WTC11 (cell line): ENCODE measurements around the gene ZCWPW1. TPM values are rescaled to one million over a fixed set of nuclear protein-coding genes. Genes with fewer than 3 reads are reported as not detected.

Experiments
- ATAC-seq: fragments of 200-7000 bp; cut with Tn5 transposase; 2 replicates; pipeline ENCODE4 v1.10.0; 2021; ENCODE audit warnings: mild to moderate bottlenecking, moderate library complexity
- CTCF ChIA-PET: fragments of 300-600 bp; sonication (Branson Sonifier 250); formaldehyde crosslinking; loops from one replicate; lab custom pipeline; 2021; ENCODE audit warnings: antibody characterized with exemption; lab: Charles Lee
- POLR2A ChIA-PET: fragments of 350-600 bp; sonication (Branson Sonifier 250); formaldehyde crosslinking; loops from one replicate; lab custom pipeline; 2021; ENCODE audit warnings: antibody characterized with exemption; lab: Charles Lee
- DNase-seq: peaks from one replicate; pipeline ENCODE4 v3.0.0; 2021; ENCODE audit warnings: low spot score
- H3K27ac Mint-ChIP-seq: 2 replicates; pipeline ENCODE4 v1.8.0; 2021; ENCODE audit warnings: mixed read lengths
- H3K27me3 Mint-ChIP-seq: 2 replicates; pipeline ENCODE4 v1.8.0; 2021; ENCODE audit warnings: low read depth, mild to moderate bottlenecking, moderate library complexity, mixed read lengths
- H3K36me3 Mint-ChIP-seq: 2 replicates; pipeline ENCODE4 v1.8.0; 2021; ENCODE audit warnings: mixed read lengths
- H3K4me1 Mint-ChIP-seq: 2 replicates; pipeline ENCODE4 v1.8.0; 2022; ENCODE audit warnings: mixed read lengths
- H3K4me3 Mint-ChIP-seq: 2 replicates; pipeline ENCODE4 v1.8.0; 2021; ENCODE audit warnings: mild to moderate bottlenecking, moderate library complexity, mixed read lengths
- H3K9me3 Mint-ChIP-seq: 2 replicates; pipeline ENCODE4 v1.8.0; 2021; ENCODE audit warnings: mixed read lengths
- ATF1 ChIP-seq: sonication (generic); formaldehyde crosslinking; IDR thresholded peaks from 2 replicates; pipeline ENCODE4 v1.8.1; 2023; ENCODE audit warnings: mild to moderate bottlenecking, moderate library complexity, missing genetic modification reagents
- EMX1 ChIP-seq: fragments of 250-450 bp; sonication (Bioruptor Pico); IDR thresholded peaks from 2 replicates; pipeline ENCODE4 v1.8.0; 2021; ENCODE audit warnings: mild to moderate bottlenecking
- FOXJ3 ChIP-seq: sonication (generic); formaldehyde crosslinking; IDR thresholded peaks from 2 replicates; pipeline ENCODE4 v1.9.0; 2021; ENCODE audit warnings: missing genetic modification reagents, mild to moderate bottlenecking, borderline replicate concordance
- GTF2I ChIP-seq: fragments of 250-450 bp; sonication (Bioruptor Pico); conservative IDR thresholded peaks from 2 replicates; pipeline ENCODE4 v1.4.0; 2021; ENCODE audit warnings: mild to moderate bottlenecking
- MXD4 ChIP-seq: fragments of 250-450 bp; sonication (Bioruptor Pico); IDR thresholded peaks from 2 replicates; pipeline ENCODE4 v1.8.0; 2021; ENCODE audit warnings: mild to moderate bottlenecking, moderate library complexity, borderline replicate concordance
- SMAD3 ChIP-seq: sonication (generic); formaldehyde crosslinking; IDR thresholded peaks from 2 replicates; pipeline ENCODE4 v1.8.0; 2022; ENCODE audit warnings: missing genetic modification reagents, mild to moderate bottlenecking, borderline replicate concordance
- TEAD4 ChIP-seq: sonication (generic); formaldehyde crosslinking; IDR thresholded peaks from 2 replicates; pipeline ENCODE4 v1.8.0; 2022; ENCODE audit warnings: mild to moderate bottlenecking, missing genetic modification reagents
- ZNF263 ChIP-seq: sonication (generic); formaldehyde crosslinking; IDR thresholded peaks from 2 replicates; pipeline ENCODE4 v1.8.1; 2022; ENCODE audit warnings: low read depth, mild to moderate bottlenecking, moderate library complexity, missing genetic modification reagents
- ZNF317 ChIP-seq: sonication (generic); formaldehyde crosslinking; IDR thresholded peaks from 2 replicates; pipeline ENCODE4 v1.8.1; 2023; ENCODE audit warnings: low read depth, mild to moderate bottlenecking, moderate library complexity, missing genetic modification reagents, borderline replicate concordance
- ZNF416 ChIP-seq: fragments of 250-450 bp; sonication (Bioruptor Pico); IDR thresholded peaks from 2 replicates; pipeline ENCODE4 v1.9.0; 2021; ENCODE audit warnings: mild to moderate bottlenecking, inconsistent platforms
- ZNF671 ChIP-seq: fragments of 250-450 bp; sonication (Bioruptor Pico); IDR thresholded peaks from 2 replicates; pipeline ENCODE4 v1.8.0; 2021; ENCODE audit warnings: mild to moderate bottlenecking
- total RNA-seq: library from RNA; stranded (reverse); gene quantifications from 3 replicates; pipeline ENCODE4 v1.2.3, GENCODE V29; 2021
- TF ChIP-seq, protein P1 (sequence below): sonication (generic); formaldehyde crosslinking; IDR thresholded peaks from 2 replicates; pipeline ENCODE4 v1.8.0; 2022; ENCODE audit warnings: mild to moderate bottlenecking, missing genetic modification reagents
- TF ChIP-seq, protein P2 (sequence below): fragments of 200-600 bp; IDR thresholded peaks from 2 replicates; pipeline ENCODE4 v1.8.0; 2022; ENCODE audit warnings: antibody characterized with exemption
- TF ChIP-seq, protein P3 (sequence below): fragments of 250-450 bp; sonication (Bioruptor Pico); IDR thresholded peaks from 2 replicates; pipeline ENCODE4 v1.9.0; 2021; ENCODE audit warnings: mild to moderate bottlenecking
- TF ChIP-seq, protein P4 (sequence below): sonication (generic); formaldehyde crosslinking; IDR thresholded peaks from 2 replicates; pipeline ENCODE4 v1.8.0; 2022; ENCODE audit warnings: mild to moderate bottlenecking, missing genetic modification reagents
- TF ChIP-seq, protein P5 (sequence below): sonication (generic); formaldehyde crosslinking; IDR thresholded peaks from 2 replicates; pipeline ENCODE4 v1.8.1; 2022; ENCODE audit warnings: missing genetic modification reagents, borderline replicate concordance
- TF ChIP-seq, protein P6 (sequence below): sonication (generic); formaldehyde crosslinking; conservative IDR thresholded peaks from 2 replicates; pipeline ENCODE4 v1.8.1; 2022; ENCODE audit warnings: mild to moderate bottlenecking, missing genetic modification reagents
- TF ChIP-seq, protein P7 (sequence below): sonication (generic); formaldehyde crosslinking; IDR thresholded peaks from 2 replicates; pipeline ENCODE4 v1.8.1; 2022; ENCODE audit warnings: mild to moderate bottlenecking, moderate library complexity, missing genetic modification reagents
- TF ChIP-seq, protein P8 (sequence below): sonication (generic); formaldehyde crosslinking; IDR thresholded peaks from 2 replicates; pipeline ENCODE4 v1.8.0; 2022; ENCODE audit warnings: mild to moderate bottlenecking, missing genetic modification reagents
- TF ChIP-seq, protein P9 (sequence below): sonication (generic); formaldehyde crosslinking; conservative IDR thresholded peaks from 2 replicates; pipeline ENCODE4 v1.8.1; 2023; ENCODE audit warnings: mild to moderate bottlenecking, low read depth, missing genetic modification reagents, moderate library complexity
- TF ChIP-seq, protein P10 (sequence below): sonication (generic); formaldehyde crosslinking; IDR thresholded peaks from 2 replicates; pipeline ENCODE4 v1.8.1; 2022; ENCODE audit warnings: low read depth, missing genetic modification reagents, borderline replicate concordance

ZCWPW1 gene
- total RNA-seq, 1 experiment from 2014 or later, result 1.4 TPM

DNA sequence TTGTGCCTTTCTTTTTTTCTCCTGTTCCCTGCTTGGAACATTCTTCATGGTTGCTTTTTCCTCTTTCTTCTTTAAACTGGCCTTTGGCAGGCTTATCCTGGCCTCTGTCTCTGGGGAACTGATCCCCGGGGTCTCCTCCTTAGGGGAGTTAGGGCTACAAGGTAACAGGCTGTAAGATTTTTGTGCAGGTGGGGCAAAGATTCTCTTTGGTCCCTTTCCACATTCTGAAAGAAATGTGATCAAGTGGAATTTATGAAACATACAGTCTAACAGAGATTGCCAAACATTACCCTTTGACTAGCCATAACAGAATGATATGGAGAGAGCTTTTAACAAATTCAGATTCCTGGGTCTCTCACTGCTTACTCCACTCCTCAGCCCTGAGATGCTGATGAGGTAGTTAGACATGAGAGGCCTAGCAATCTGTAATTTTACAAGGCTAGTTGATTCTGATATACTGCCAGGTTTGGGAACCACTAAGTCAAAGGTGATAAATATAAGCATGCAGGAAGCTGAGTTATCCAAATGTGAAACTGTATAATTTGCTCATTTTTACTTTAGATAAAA is 8.8 kb downstream of the ZCWPW1 start:
- Mint-ChIP-seq H3K4me1 (no peaks in the 10 kb centered on the region), H3K36me3 (no peaks in the 10 kb centered on the region), H3K9me3 (no peaks in the 10 kb centered on the region), H3K27ac (no peak overlapping the region), H3K27me3 (peaks cover 6% of the 10 kb centered on the region), H3K4me3 (no peak overlapping the region)
- ChIA-PET POLR2A (interaction anchor here (1.0 kb wide), 1 partner anchor 9 kb away, joined by 3 read pairs; the partner anchor contains the start of gene ZCWPW1), CTCF (interaction anchor here (2.1 kb wide), 1 partner anchor 12 kb away, joined by 6 read pairs; no protein-coding TSS in a partner anchor)
- DNase-seq (no peak), ATAC-seq (no peak)
- TF ChIP-seq ATF1 (CRISPR knock-in tag) (no peak), TEAD4 (no peak), ZNF263 (no peak), GTF2I (no peak)
- TF ChIP-seq, protein P1, sequence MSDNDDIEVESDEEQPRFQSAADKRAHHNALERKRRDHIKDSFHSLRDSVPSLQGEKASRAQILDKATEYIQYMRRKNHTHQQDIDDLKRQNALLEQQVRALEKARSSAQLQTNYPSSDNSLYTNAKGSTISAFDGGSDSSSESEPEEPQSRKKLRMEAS (CRISPR knock-in tag), result no peak
- TF ChIP-seq, protein P2, sequence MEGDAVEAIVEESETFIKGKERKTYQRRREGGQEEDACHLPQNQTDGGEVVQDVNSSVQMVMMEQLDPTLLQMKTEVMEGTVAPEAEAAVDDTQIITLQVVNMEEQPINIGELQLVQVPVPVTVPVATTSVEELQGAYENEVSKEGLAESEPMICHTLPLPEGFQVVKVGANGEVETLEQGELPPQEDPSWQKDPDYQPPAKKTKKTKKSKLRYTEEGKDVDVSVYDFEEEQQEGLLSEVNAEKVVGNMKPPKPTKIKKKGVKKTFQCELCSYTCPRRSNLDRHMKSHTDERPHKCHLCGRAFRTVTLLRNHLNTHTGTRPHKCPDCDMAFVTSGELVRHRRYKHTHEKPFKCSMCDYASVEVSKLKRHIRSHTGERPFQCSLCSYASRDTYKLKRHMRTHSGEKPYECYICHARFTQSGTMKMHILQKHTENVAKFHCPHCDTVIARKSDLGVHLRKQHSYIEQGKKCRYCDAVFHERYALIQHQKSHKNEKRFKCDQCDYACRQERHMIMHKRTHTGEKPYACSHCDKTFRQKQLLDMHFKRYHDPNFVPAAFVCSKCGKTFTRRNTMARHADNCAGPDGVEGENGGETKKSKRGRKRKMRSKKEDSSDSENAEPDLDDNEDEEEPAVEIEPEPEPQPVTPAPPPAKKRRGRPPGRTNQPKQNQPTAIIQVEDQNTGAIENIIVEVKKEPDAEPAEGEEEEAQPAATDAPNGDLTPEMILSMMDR, result no peak
- TF ChIP-seq, protein P3, sequence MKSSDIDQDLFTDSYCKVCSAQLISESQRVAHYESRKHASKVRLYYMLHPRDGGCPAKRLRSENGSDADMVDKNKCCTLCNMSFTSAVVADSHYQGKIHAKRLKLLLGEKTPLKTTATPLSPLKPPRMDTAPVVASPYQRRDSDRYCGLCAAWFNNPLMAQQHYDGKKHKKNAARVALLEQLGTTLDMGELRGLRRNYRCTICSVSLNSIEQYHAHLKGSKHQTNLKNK (CRISPR knock-in tag), result no peak

DNA sequence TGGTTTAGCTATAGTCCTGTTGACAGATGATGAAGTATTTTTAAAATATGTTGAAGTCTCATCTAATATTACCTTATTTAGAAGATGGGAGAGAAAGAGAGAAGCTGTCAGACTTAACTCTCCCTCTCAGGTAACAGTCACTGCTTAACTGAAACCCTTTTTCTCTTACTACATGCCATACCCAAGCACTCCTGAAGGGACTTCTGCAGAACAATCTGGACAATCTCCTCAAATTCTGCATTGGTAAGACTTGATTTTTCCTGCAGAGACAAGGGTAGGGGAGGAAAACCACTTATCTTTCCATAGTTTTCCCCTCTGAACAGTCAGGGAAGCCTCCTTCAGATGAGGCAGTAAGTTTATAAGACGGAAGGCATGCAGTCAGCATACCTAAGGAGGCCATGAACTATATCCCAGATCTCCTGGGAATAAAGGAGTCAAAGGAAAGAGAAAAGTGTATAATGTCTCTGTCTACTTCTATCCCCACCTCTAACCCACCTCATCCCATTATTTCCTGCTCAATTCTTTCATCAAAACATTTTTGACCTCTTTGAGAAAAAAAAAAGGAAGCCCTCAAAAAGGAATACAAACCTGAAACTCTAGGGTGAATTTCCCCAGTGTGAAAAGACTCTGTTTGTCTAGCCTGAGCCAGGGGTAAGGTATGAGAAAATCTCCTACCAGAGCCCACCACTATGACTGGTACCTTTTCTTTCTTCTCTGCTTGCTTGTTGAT is 9.4 kb downstream of the ZCWPW1 start:
- DNase-seq (no peak), ATAC-seq (no peak; the same call in 1 of the 2 replicates)
- H3K27me3 Mint-ChIP-seq, result peaks cover 6% of the 10 kb centered on the region
- H3K4me1 Mint-ChIP-seq, result no peaks in the 10 kb centered on the region
- ChIA-PET CTCF (interaction anchor here (2.1 kb wide), 1 partner anchor 11 kb away, joined by 6 read pairs; no protein-coding TSS in a partner anchor), POLR2A (interaction anchor here (1.0 kb wide), 1 partner anchor 9 kb away, joined by 3 read pairs; the partner anchor contains the start of gene ZCWPW1)
- no peaks in the 10 kb centered on the region for H3K36me3 Mint-ChIP-seq
- no peak overlapping the region for H3K4me3 Mint-ChIP-seq
- no peak overlapping the region for H3K27ac Mint-ChIP-seq
- H3K9me3 Mint-ChIP-seq, result no peaks in the 10 kb centered on the region
- no peak for TF ChIP-seq EMX1 (CRISPR knock-in tag)
- no peak for TF ChIP-seq FOXJ3 (CRISPR knock-in tag)
- TF ChIP-seq, protein P4, sequence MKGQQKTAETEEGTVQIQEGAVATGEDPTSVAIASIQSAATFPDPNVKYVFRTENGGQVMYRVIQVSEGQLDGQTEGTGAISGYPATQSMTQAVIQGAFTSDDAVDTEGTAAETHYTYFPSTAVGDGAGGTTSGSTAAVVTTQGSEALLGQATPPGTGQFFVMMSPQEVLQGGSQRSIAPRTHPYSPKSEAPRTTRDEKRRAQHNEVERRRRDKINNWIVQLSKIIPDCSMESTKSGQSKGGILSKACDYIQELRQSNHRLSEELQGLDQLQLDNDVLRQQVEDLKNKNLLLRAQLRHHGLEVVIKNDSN (CRISPR knock-in tag), result no peak
- TF ChIP-seq, protein P5, sequence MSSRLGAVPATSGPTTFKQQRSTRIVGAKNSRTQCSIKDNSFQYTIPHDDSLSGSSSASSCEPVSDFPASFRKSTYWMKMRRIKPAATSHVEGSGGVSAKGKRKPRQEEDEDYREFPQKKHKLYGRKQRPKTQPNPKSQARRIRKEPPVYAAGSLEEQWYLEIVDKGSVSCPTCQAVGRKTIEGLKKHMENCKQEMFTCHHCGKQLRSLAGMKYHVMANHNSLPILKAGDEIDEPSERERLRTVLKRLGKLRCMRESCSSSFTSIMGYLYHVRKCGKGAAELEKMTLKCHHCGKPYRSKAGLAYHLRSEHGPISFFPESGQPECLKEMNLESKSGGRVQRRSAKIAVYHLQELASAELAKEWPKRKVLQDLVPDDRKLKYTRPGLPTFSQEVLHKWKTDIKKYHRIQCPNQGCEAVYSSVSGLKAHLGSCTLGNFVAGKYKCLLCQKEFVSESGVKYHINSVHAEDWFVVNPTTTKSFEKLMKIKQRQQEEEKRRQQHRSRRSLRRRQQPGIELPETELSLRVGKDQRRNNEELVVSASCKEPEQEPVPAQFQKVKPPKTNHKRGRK (CRISPR knock-in tag), result no peak
- no peak for TF ChIP-seq MXD4 (CRISPR knock-in tag)
- no peak for TF ChIP-seq ZNF671
- TF ChIP-seq ZNF416 (CRISPR knock-in tag), result no peak
- TF ChIP-seq SMAD3, result no peak
- TF ChIP-seq, protein P6, sequence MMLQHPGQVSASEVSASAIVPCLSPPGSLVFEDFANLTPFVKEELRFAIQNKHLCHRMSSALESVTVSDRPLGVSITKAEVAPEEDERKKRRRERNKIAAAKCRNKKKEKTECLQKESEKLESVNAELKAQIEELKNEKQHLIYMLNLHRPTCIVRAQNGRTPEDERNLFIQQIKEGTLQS, result no peak
- TF ChIP-seq, protein P7, sequence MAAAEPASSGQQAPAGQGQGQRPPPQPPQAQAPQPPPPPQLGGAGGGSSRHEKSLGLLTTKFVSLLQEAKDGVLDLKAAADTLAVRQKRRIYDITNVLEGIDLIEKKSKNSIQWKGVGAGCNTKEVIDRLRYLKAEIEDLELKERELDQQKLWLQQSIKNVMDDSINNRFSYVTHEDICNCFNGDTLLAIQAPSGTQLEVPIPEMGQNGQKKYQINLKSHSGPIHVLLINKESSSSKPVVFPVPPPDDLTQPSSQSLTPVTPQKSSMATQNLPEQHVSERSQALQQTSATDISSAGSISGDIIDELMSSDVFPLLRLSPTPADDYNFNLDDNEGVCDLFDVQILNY (CRISPR knock-in tag), result no peak
- TF ChIP-seq ZNF317, result no peak
- TF ChIP-seq, protein P8, sequence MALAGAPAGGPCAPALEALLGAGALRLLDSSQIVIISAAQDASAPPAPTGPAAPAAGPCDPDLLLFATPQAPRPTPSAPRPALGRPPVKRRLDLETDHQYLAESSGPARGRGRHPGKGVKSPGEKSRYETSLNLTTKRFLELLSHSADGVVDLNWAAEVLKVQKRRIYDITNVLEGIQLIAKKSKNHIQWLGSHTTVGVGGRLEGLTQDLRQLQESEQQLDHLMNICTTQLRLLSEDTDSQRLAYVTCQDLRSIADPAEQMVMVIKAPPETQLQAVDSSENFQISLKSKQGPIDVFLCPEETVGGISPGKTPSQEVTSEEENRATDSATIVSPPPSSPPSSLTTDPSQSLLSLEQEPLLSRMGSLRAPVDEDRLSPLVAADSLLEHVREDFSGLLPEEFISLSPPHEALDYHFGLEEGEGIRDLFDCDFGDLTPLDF, result no peak
- TF ChIP-seq, protein P9, sequence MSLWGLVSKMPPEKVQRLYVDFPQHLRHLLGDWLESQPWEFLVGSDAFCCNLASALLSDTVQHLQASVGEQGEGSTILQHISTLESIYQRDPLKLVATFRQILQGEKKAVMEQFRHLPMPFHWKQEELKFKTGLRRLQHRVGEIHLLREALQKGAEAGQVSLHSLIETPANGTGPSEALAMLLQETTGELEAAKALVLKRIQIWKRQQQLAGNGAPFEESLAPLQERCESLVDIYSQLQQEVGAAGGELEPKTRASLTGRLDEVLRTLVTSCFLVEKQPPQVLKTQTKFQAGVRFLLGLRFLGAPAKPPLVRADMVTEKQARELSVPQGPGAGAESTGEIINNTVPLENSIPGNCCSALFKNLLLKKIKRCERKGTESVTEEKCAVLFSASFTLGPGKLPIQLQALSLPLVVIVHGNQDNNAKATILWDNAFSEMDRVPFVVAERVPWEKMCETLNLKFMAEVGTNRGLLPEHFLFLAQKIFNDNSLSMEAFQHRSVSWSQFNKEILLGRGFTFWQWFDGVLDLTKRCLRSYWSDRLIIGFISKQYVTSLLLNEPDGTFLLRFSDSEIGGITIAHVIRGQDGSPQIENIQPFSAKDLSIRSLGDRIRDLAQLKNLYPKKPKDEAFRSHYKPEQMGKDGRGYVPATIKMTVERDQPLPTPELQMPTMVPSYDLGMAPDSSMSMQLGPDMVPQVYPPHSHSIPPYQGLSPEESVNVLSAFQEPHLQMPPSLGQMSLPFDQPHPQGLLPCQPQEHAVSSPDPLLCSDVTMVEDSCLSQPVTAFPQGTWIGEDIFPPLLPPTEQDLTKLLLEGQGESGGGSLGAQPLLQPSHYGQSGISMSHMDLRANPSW (CRISPR knock-in tag), result no peak
- TF ChIP-seq, protein P10, sequence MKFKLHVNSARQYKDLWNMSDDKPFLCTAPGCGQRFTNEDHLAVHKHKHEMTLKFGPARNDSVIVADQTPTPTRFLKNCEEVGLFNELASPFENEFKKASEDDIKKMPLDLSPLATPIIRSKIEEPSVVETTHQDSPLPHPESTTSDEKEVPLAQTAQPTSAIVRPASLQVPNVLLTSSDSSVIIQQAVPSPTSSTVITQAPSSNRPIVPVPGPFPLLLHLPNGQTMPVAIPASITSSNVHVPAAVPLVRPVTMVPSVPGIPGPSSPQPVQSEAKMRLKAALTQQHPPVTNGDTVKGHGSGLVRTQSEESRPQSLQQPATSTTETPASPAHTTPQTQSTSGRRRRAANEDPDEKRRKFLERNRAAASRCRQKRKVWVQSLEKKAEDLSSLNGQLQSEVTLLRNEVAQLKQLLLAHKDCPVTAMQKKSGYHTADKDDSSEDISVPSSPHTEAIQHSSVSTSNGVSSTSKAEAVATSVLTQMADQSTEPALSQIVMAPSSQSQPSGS (CRISPR knock-in tag), result no peak
